Sigmoid colon (tissue), 7 donors: Measurements from ENCODE around the gene TMEM185B. TPM values are rescaled to one million over a fixed set of nuclear protein-coding genes. Genes with fewer than 3 reads are reported as not detected.

Experiments used
- DNase-seq: peaks from one replicate; pipeline ENCODE4 v3.0.0-alpha.2; 2019
- H3K27ac ChIP-seq, 4 donors: fragments of 200-600 bp; sonication (generic); one replicate each; pipeline ENCODE4 v1.5.1; 2016 to 2019; ENCODE audit warnings: mild to moderate bottlenecking in 1 of 4
- H3K27me3 ChIP-seq, 3 donors: fragments of 200-600 bp; sonication (generic); one replicate each; pipeline ENCODE4 v1.5.1; 2019; ENCODE audit warnings: mild to moderate bottlenecking in 1 of 3
- H3K36me3 ChIP-seq, 4 donors: fragments of 200-600 bp; sonication (generic); one replicate each; pipeline ENCODE4 v1.5.1; 2016 to 2019
- H3K4me1 ChIP-seq, 4 donors: fragments of 200-600 bp; sonication (generic); one replicate each; pipeline ENCODE4 v1.5.1; 2017 to 2019
- H3K4me3 ChIP-seq, 4 donors: fragments of 200-600 bp; sonication (generic); one replicate each; pipeline ENCODE4 v1.5.1; 2017 to 2019; ENCODE audit warnings: mild to moderate bottlenecking in 2 of 4, moderate library complexity in 1 of 4
- H3K9me3 ChIP-seq, 4 donors: fragments of 200-600 bp in 3 of 4; sonication (generic) in 3 of 4; one replicate each; pipeline versions ENCODE4 v1.5.1 to v1.6.1; 2013 to 2019
- CTCF ChIP-seq, 4 experiments: fragments of 450-650 bp in 3 of 4; fragments of 200-600 bp in 1 of 4; IDR thresholded peaks; one replicate each; pipeline ENCODE4 v1.5.1; 2016 to 2019; ENCODE audit warnings: antibody characterized with exemption in 4 of 4, mild to moderate bottlenecking in 3 of 4, moderate library complexity in 2 of 4
- EP300 ChIP-seq, 4 donors: sonication (generic); formaldehyde crosslinking; IDR thresholded peaks; one replicate each; pipeline ENCODE4 v1.6.1; 2017; ENCODE audit warnings: antibody characterized with exemption in 4 of 4
- POLR2A ChIP-seq, 2 donors: fragments of 450-650 bp; IDR thresholded peaks; one replicate each; pipeline ENCODE4 v1.6.1; 2016; ENCODE audit warnings: antibody characterized with exemption in 2 of 2, mild to moderate bottlenecking in 2 of 2, moderate library complexity in 2 of 2
- POLR2AphosphoS5 ChIP-seq, 4 donors: sonication (generic); formaldehyde crosslinking; IDR thresholded peaks; one replicate each; pipeline ENCODE4 v1.6.1; 2017; ENCODE audit warnings: antibody characterized with exemption in 4 of 4
- WGBS, 2 donors: extraction: QIAGEN DNeasy Blood & Tissue Kit; methylation state at CpG; one replicate each; pipeline ENCODE4 v1.1.7; 2013; 5-methylcytosine and 5-hydroxymethylcytosine counted together
- intact Hi-C: fragments of 100-400 bp; cut with DNase I; formaldehyde crosslinking; loops from one replicate; pipeline ENCODE4 v1.15.1; 2023
- polyA plus RNA-seq, 3 donors: library from polyadenylated mRNA; stranded (reverse); fragments of 200-250 nt; gene quantifications; one replicate each; pipeline ENCODE4 v1.2.3, GENCODE V29; 2013
- total RNA-seq, 4 donors: library from RNA; depleted of rRNA; stranded (reverse); fragments of >200 nt; gene quantifications; one replicate each; pipeline ENCODE4 v1.1.0, GENCODE V29; 2016
- donor health status: healthy with polysubstance abuse.
- donor health status: Bipolar disorder and iron deficiency.
- donor health status: healthy.

The TMEM185B gene
- total and polyA plus RNA-seq, 7 donors, result 1.6 to 32.1 (median 16.8) TPM

DNA sequence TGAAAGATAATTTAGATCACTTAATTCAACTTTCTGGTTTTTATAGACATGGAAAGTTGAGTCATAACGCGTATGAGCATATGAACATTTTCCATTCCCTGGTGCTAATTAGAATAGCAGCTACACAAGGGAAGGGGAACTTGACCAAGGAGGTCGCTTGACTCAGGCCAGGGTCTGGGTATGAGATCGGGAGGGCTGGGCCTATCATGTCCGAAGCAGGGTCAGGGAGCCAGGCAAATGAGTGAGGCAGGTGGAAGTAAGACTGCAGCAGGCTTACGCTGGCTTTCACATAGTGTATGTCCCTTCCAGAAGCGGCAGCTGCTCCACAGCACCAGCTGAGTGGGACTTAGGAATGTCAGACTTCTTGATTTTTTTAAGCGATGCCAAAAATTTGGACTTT, 44.1 kb upstream of the TMEM185B start:
- intact Hi-C loops, result no loop called here
- no peaks in the 10 kb centered on the region for H3K9me3 ChIP-seq
- no peaks in the 10 kb centered on the region for H3K36me3 ChIP-seq
- WGBS, 2 donors, result 84 to 92% methylated on average over 8 of the region's 8 CpGs
- H3K27me3 ChIP-seq, result no peaks in the 10 kb centered on the region
- no peak overlapping the region for H3K27ac ChIP-seq
- H3K4me3 ChIP-seq, result no peak overlapping the region
- TF ChIP-seq EP300 (IDR thresholded peaks at IDR 0.05) (no peak), POLR2AphosphoS5 (IDR thresholded peaks at IDR 0.05) (no peak), POLR2A (IDR thresholded peaks at IDR 0.05) (no peak), CTCF (IDR thresholded peaks at IDR 0.05) (no peak)
- DNase-seq, result no peak
- H3K4me1 ChIP-seq, result peaks cover 0 to 5% (median 0%) of the 10 kb centered on the region in 4 donors

- H3K4me3 ChIP-seq, result no peak overlapping the region
- H3K27me3 ChIP-seq, result no peaks in the 10 kb centered on the region
- H3K9me3 ChIP-seq, result no peaks in the 10 kb centered on the region
- WGBS, 2 donors, result 69 to 84% methylated on average over 12 of the region's 12 CpGs
- no peak for TF ChIP-seq POLR2A (IDR thresholded peaks at IDR 0.05)
- intact Hi-C loops, result no loop called here
- H3K36me3 ChIP-seq, result no peaks in the 10 kb centered on the region
- no peaks in the 10 kb centered on the region for H3K4me1 ChIP-seq
- H3K27ac ChIP-seq, result no peak overlapping the region
- DNase-seq, result no peak
Measured at GRCh38 chr2:120265006-120265405, 41.8 kb upstream of the TMEM185B start.

GRCh38 chr2:120262761-120263428, 39.7 kb upstream of the TMEM185B start:
- H3K27ac ChIP-seq, result no peak overlapping the region
- no peak overlapping the region for H3K4me3 ChIP-seq
- H3K4me1 ChIP-seq, result no peaks in the 10 kb centered on the region
- TF ChIP-seq CTCF (IDR thresholded peaks at IDR 0.05) (no peak), EP300 (IDR thresholded peaks at IDR 0.05) (no peak), POLR2A (IDR thresholded peaks at IDR 0.05) (no peak), POLR2AphosphoS5 (IDR thresholded peaks at IDR 0.05) (no peak)
- WGBS, 2 donors, result 89% methylated on average over 10 of the region's 10 CpGs
- H3K36me3 ChIP-seq, result no peaks in the 10 kb centered on the region
- intact Hi-C loops, result no loop called here
- DNase-seq, result no peak
- H3K9me3 ChIP-seq, result no peaks in the 10 kb centered on the region
- no peaks in the 10 kb centered on the region for H3K27me3 ChIP-seq

DNA sequence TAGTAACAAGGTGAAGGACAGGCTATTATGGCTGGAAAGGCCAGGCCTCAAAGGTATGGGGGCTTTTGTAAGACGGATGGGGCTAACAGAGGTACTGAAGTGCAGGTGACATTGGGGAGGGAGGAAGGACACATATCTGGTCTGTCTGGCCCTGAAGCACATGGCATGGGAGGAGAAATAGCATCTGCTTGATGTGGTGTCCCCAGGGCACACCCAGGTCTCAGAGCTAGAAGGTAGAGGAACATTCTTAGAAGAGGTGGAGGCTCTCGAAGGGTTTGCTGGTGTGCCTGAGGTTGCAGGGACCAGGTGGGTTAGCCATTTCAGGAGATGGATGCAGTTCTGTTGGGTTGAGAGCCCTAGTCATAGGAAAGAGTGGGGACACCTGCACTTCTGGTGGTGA, 39.0 kb upstream of the TMEM185B start:
- Histone ChIP-seq H3K27me3 (no peaks in the 10 kb centered on the region), H3K4me1 (no peaks in the 10 kb centered on the region), H3K9me3 (no peaks in the 10 kb centered on the region), H3K27ac (no peak overlapping the region), H3K36me3 (no peaks in the 10 kb centered on the region), H3K4me3 (no peak overlapping the region)
- TF ChIP-seq POLR2A (IDR thresholded peaks at IDR 0.05) (no peak), CTCF (IDR thresholded peaks at IDR 0.05) (no peak), EP300 (IDR thresholded peaks at IDR 0.05) (no peak), POLR2AphosphoS5 (IDR thresholded peaks at IDR 0.05) (no peak)
- intact Hi-C loops, result no loop called here
- DNase-seq, result no peak
- WGBS, 2 donors, result 81 to 91% methylated on average over 2 of the region's 2 CpGs

DNA sequence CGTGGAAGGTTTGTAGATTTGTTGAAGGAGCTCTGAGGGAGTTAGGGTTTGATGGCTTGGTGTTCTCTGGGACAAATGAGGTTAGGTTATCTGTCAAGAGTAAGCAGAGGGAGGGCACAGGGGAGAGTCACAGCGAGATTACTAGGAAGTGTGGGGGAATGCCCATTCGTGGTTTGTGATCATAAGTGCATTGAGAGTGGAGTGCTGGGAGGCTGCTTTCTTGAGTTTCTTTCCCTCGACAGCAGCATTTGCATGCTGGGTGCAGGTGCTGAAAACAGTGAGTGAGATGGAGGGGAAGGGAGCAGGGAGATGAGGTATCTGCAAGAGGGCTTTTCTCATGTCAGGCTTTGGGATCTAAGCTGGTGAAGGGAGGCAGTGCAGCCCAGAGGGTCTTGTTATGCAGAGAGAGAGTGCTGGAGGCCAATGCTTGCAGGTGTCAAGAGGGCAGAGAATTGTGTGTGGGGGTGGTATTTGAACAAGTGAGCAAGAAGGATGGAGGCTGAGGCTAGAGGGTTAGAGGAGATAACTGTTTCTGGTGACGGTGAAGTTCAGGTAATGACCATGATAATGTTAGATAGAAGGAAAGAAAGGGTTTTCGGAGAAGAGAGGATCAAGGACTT, 38.3 kb upstream of the TMEM185B start:
- TF ChIP-seq POLR2AphosphoS5 (IDR thresholded peaks at IDR 0.05), result no peak
- no peak for TF ChIP-seq EP300 (IDR thresholded peaks at IDR 0.05)
- TF ChIP-seq POLR2A (IDR thresholded peaks at IDR 0.05), result no peak
- TF ChIP-seq CTCF (IDR thresholded peaks at IDR 0.05), result no peak
- H3K4me3 ChIP-seq, result no peak overlapping the region
- H3K36me3 ChIP-seq, result no peaks in the 10 kb centered on the region
- intact Hi-C loops, result no loop called here
- no peak for DNase-seq
- no peaks in the 10 kb centered on the region for H3K27me3 ChIP-seq
- WGBS, 2 donors, result 69 to 90% methylated on average over 6 of the region's 6 CpGs
- no peak overlapping the region for H3K27ac ChIP-seq
- no peaks in the 10 kb centered on the region for H3K4me1 ChIP-seq
- no peaks in the 10 kb centered on the region for H3K9me3 ChIP-seq
